Stromal cell of bone marrow (primary cell): ENCODE results near the gene LILRB5.
"Not testable (repeated sequence)": the region's sequence is repeated elsewhere in the genome, so short reads cannot be mapped to it uniquely, and the experiment has no call there.

Experiments
- DNase-seq: peaks from one replicate; pipeline ENCODE4 v3.0.0-alpha.2; 2012; ENCODE audit warnings: low read depth

The LILRB5 gene

DNA sequence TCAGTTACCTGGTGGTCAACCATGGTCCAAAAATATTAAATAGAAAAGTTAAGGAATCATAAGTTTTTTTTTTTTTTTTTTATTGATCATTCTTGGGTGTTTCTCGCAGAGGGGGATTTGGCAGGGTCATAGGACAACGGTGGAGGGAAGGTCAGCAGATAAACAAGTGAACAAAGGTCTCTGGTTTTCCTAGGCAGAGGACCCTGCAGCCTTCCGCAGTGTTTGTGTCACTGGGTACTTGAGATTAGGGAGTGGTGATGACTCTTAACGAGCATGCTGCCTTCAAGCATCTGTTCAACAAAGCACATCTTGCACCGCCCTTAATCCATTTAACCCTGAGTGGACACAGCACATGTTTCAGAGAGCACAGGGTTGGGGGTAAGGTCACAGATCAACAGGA is 42.9 kb downstream of the LILRB5 start:
- not testable (repeated sequence) for DNase-seq

DNA sequence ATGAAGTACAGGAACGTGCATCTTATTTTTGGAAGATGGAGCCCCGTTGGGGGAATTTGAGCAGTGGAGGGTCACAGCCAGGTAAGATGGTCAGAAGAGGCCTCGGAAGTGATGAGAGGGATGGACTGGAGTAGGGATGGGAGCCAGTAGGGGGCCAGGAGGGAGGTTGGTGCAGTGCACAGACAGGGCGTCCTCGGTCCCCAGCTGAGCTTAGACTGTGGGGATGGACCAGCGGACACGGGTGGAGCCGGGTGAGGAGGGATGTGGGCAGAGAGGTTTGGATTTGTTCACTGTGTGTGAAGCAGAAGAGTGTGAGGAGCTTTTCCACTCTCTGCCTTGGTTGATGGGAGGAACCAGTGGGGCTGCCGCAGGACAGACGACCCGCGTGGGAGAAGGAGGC is 45.8 kb downstream of the LILRB5 start:
- no peak for DNase-seq

DNA sequence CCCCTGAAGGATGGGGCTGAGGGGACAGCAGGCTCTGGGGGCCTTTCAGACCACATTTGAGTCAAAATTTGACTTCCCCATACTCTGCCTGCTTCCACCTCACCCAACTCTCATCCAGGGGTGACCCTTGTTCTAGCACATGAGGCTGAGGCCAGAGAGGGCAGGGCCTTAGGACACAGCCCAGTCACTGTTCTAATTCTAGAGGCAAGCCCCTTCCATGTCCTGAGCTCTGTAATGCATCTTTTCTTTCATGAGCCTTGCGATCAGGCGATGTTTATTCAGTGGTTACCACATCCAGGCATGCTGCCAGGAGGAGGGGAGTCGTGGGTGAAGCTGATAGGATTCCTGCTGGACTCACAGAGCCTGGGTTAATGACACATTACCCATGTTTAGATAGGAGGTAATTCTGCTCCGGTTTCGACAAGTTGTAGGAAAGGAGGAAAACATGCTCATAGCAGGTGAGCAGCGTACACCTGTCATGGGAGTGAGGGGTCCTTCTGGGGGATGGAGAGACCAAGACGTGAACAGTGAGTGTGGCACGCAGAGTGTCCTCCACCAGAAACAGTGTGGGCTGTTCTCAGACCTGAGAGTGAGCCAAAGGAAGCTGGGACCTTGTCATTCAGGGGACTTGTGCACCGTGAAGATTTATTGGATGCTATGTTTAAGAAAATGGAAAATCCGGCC is 47.1 kb downstream of the LILRB5 start:
- DNase-seq, result peak; percentile 98

- DNase-seq, result no peak
Measured at GRCh38 chr19:54209058-54209810, 47.8 kb downstream of the LILRB5 start.

- no peak for DNase-seq
Measured at GRCh38 chr19:54208784-54209057, 48.4 kb downstream of the LILRB5 start.

DNA sequence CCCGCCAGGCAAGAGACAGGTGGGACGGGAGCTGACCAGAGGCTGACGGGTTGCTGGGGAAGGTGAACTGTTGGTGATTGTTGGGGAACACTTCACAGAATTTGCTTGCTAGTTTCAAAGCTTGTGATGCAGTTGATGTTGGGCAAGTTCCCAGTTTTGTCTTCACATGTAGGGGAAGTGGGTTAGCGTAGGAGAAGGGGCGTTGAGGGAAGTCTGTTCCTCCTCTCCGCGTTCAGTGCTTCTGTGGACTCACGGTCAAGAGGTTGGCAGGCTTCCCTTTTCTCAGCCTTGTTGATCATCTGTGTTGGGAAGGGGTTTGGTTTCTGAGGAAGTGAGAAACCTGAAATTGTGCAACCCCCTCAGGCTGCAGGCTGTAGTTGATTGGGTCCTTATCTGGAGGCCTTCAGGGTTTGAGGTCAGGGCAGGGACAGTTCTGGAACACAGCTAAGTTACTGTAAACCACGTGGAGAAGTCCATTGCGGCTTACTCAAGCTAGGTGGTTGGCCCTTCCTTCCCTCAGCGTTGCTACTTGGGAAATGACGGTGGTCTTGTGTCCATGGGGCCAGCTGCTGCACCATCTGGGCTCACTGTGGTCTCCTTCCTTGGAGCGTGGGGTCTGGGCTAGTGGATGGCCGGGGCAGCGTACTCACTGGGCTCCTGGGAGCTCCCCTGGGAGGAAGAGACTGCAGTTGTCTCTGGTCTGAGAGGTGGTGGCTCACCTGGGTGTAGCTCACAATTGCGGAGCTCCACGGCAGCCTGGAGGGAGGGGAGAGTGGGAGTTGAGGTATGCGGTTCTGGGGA is 48.9 kb downstream of the LILRB5 start:
- peak; percentile 79 for DNase-seq

- DNase-seq, result no peak
Measured at GRCh38 chr19:54207676-54207982, 49.4 kb downstream of the LILRB5 start.

DNA sequence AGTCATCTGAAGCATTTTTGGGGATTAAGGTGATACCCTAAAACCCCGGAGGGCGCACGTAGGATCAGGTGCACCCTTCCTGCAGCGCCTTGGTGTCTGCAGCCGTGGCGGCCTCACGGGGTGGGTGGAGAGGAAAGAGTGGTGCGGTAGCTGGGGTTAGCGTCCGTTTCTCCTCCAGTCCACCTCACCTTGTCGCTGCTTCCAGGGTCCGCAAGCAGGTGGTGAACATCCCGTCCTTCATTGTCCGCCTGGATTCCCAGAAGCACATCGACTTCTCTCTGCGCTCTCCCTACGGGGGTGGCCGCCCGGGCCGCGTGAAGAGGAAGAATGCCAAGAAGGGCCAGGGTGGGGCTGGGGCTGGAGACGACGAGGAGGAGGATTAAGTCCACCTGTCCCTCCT is 49.9 kb downstream of the LILRB5 start:
- DNase-seq, result not testable (repeated sequence)

DNA sequence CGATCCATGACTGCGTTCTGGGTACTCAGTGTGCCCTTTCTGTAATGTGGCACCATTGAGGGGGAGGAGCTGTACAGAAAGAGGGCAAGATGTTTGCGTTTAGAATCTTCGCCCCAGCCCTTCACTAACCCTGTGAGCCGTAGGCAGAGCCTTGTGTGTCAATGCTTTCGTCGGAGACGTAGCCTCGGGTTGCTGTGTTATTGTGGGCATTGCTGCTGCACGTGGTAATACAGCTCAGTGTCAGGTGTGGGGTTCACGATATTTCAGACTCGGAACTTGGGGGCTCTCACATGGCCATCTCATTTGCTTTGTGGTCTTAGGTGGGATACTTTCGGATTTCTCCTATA is 50.3 kb downstream of the LILRB5 start:
- no peak for DNase-seq

- DNase-seq, result no peak
Measured at GRCh38 chr19:54206030-54206830, 50.8 kb downstream of the LILRB5 start.

GRCh38 chr19:54204767-54205468 is 52.2 kb downstream of the LILRB5 start:
- no peak for DNase-seq

- DNase-seq, result no peak
Measured at GRCh38 chr19:54203151-54203611, 53.9 kb downstream of the LILRB5 start.

DNA sequence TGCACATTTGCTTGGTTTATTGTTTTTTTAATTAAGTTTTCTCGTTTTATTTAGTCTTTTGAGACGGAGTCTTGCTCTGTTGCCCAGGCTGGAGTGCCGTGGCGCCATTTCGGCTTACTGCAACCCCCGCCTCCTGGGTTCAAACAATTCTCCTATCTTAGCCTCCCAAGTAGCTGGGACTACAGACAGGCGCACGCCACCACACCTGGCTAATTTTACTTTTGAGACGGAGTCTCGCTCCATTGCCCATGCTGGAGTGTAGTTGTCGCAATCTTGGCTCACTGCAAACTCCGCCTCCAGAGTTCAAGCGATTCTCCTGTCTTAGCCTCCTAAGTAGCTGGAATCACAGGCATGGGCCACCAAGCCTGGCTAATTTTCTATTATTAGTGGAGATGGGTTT is 55.1 kb downstream of the LILRB5 start:
- no peak for DNase-seq

DNA sequence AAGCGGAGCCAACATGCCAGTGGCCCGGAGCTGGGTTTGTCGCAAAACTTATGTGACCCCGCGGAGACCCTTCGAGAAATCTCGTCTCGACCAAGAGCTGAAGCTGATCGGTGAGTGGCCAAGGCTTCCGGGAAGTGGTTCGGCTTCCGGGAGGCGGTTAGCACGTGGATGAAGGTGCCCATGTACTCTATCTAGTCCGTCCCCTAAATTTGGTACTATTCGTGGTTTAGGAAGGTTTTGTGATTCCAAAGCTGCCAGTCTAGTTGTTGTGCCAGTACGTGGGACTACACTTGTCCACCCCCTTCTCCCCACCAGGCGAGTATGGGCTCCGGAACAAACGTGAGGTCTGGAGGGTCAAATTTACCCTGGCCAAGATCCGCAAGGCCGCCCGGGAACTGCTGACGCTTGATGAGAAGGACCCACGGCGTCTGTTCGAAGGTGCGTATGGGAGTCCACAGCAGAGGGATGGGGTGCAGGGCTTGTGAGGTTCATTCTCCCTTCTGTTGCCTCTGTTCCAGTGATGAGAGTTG is 55.8 kb downstream of the LILRB5 start:
- DNase-seq, result no peak
